ENCODE data around the gene AURKAIP1. TPM values are rescaled to one million over a fixed set of nuclear protein-coding genes. Genes with fewer than 3 reads are reported as not detected.

The AURKAIP1 gene
- total and polyA plus RNA-seq, 2 of the 13 experiments (the other 11 are each of a cell fraction or from before 2014, with no cell fraction given) = 69.5 to 175 TPM

GRCh38 chr1:1356166-1356795 is 18.7 kb downstream of the AURKAIP1 start:
- no peak overlapping the region for H3K27ac ChIP-seq (ENCODE audit: extremely low read length, insufficient read depth, low read length)
- H3K9ac ChIP-seq (ENCODE audit: insufficient read depth, low read depth, low read length) = peak overlapping the region; percentile 80; the same call in 1 of the 2 replicates
- H3K4me2 ChIP-seq (ENCODE audit: low read depth, low read length) = peak overlapping the region; percentile 92
- no peak for ATAC-seq
- H3K4me1 ChIP-seq (ENCODE audit: insufficient read depth, low read length) = peaks cover 60% of the 10 kb centered on the region
- H3K4me3 ChIP-seq (replicated peaks in 1 of 3; ENCODE audit: insufficient read depth in 1 of 3, low read depth in 2 of 3, low read length in 3 of 3) = peak overlapping the region; percentile 69 to 74 (median 71); a peak in 4 of 6 replicates
- H3K36me3 ChIP-seq (replicated peaks in 1 of 2; ENCODE audit: control insufficient read depth in 1 of 2, insufficient read depth in 2 of 2, low read length in 2 of 2) = no peaks in the 10 kb centered on the region
- H3K27me3 ChIP-seq (ENCODE audit: control insufficient read depth in 1 of 2, insufficient read depth in 2 of 2, low read length in 2 of 2) = no peaks in the 10 kb centered on the region
- no peak for FAIRE-seq
- no peaks in the 10 kb centered on the region for H4K20me1 ChIP-seq (ENCODE audit: insufficient read depth, low read length)
- BruUV-seq (replicated peaks) = no TSS peak
- DNase-seq (ENCODE audit: low spot score) = no peak
- CTCF ChIA-PET (ENCODE audit: low intra/inter-chr PET ratio, low total read pairs) = no interaction called here
- intact Hi-C loops (cut with micrococcal nuclease; ENCODE audit: unreplicated experiment) = no loop called here
- WGBS (ENCODE audit: low lambda C conversion rate) = 67% methylated on average over 8 of the region's 8 CpGs
- TF ChIP-seq MED13 (CRISPR knock-in tag; IDR thresholded peaks at IDR 0.05) (no peak), RARG (CRISPR knock-in tag; IDR thresholded peaks at IDR 0.05; ENCODE audit: low read depth) (no peak), ZNF383 (CRISPR knock-in tag; IDR thresholded peaks at IDR 0.05; ENCODE audit: borderline replicate concordance) (no peak), MIER3 (CRISPR knock-in tag; IDR thresholded peaks at IDR 0.05; ENCODE audit: borderline replicate concordance) (no peak), PBX3 (CRISPR knock-in tag; IDR thresholded peaks at IDR 0.05; ENCODE audit: borderline replicate concordance) (no peak), ZNF430 (CRISPR knock-in tag; IDR thresholded peaks at IDR 0.05) (no peak), HDAC6 (IDR thresholded peaks at IDR 0.05; ENCODE audit: low read depth, low read length) (no peak), ZZZ3 (CRISPR knock-in tag; IDR thresholded peaks at IDR 0.05; ENCODE audit: borderline replicate concordance) (no peak), HMG20A (CRISPR knock-in tag; IDR thresholded peaks at IDR 0.05; ENCODE audit: borderline replicate concordance) (no peak)
- H2AFZ ChIP-seq (ENCODE audit: low read length) = no peak overlapping the region
- H3K79me2 ChIP-seq (ENCODE audit: insufficient read depth, low read length) = peaks cover 4% of the 10 kb centered on the region
- in situ Hi-C loops (cut with HindIII; ENCODE audit: extremely low pct_ligation_motif_present, low pct_unique_long_range_greater_than_20kb) = no loop called here
- no peaks in the 10 kb centered on the region for H3K9me3 ChIP-seq (ENCODE audit: low read length)
- POLR2A ChIA-PET = no interaction called here
